ENCODE measurements around the gene RTEL1.

- TF ChIP-seq CTCF (IDR thresholded peaks at IDR 0.05) (no peak), POLR2AphosphoS5 (IDR thresholded peaks at IDR 0.05) (no peak), POLR2A (IDR thresholded peaks at IDR 0.05) (no peak)
Observed at GRCh38 chr20:63689046-63690002, 31.2 kb downstream of the RTEL1 start.
